NB4 (cell line): Measurements from ENCODE around the gene FTCD.

Experiments
- DNase-seq: peaks from one replicate; pipeline ENCODE4 v3.0.0; 2010; ENCODE audit warnings: low read depth
- H3K4me3 ChIP-seq: one replicate; pipeline ENCODE4 v1.5.1; 2011; ENCODE audit warnings: mild to moderate bottlenecking, low read depth, low read length, moderate library complexity
- CTCF ChIP-seq: IDR thresholded peaks from one replicate; pipeline ENCODE4 v1.5.1; 2012; ENCODE audit warnings: low read depth, low read length
- MAX ChIP-seq: IDR thresholded peaks from 2 replicates; pipeline ENCODE4 v1.6.1; 2011; ENCODE audit warnings: low read depth, low read length
- MYC ChIP-seq: IDR thresholded peaks from 2 replicates; pipeline ENCODE4 v1.6.1; 2011; ENCODE audit warnings: low read depth, low read length
- POLR2A ChIP-seq: IDR thresholded peaks from 2 replicates; pipeline ENCODE4 v1.6.1; 2011; ENCODE audit warnings: mild to moderate bottlenecking; ENCODE audit not compliant: insufficient read length; ENCODE audit errors: extremely low read depth

Gene FTCD

GRCh38 chr21:46116189-46116775 lies 39.1 kb downstream of the FTCD start:
- no peak overlapping the region for H3K4me3 ChIP-seq
- TF ChIP-seq MYC (no peak), POLR2A (no peak), MAX (no peak), CTCF (no peak)

GRCh38 chr21:46115441-46116188 lies 39.8 kb downstream of the FTCD start:
- TF ChIP-seq CTCF (no peak), MYC (no peak), MAX (no peak), POLR2A (no peak)
- H3K4me3 ChIP-seq, result no peak overlapping the region
- DNase-seq, result no peak

More at GRCh38 chr21:46116189-46116775, 39.1 kb downstream of the FTCD start:
- no peak for DNase-seq

- TF ChIP-seq POLR2A (no peak), CTCF (no peak), MAX (no peak), MYC (no peak)
- DNase-seq, result no peak
- H3K4me3 ChIP-seq, result no peak overlapping the region
These were observed 40.4 kb downstream of the FTCD start for GRCh38 chr21:46114963-46115362.

GRCh38 chr21:46113497-46114176 lies 41.7 kb downstream of the FTCD start:
- TF ChIP-seq MYC (no peak), CTCF (no peak), MAX (no peak), POLR2A (no peak)
- DNase-seq, result no peak
- no peak overlapping the region for H3K4me3 ChIP-seq

- no peak for DNase-seq
- H3K4me3 ChIP-seq, result no peak overlapping the region
- TF ChIP-seq MYC (no peak), CTCF (no peak), POLR2A (no peak), MAX (no peak)
These were observed 42.6 kb downstream of the FTCD start for GRCh38 chr21:46112725-46113215.
